Upper lobe of left lung (tissue), 4 donors: ENCODE data around the gene VIT.
A peak's percentile ranks its signal among the peaks of the same experiment; 100 is the strongest.

Source experiments
- EP300 ChIP-seq, 4 donors: sonication (generic); formaldehyde crosslinking; IDR thresholded peaks; one replicate each; pipeline ENCODE4 v1.5.1; 2017; ENCODE audit warnings: antibody characterized with exemption in 4 of 4, control low read depth in 2 of 4
- POLR2A ChIP-seq, 4 donors: fragments of 450-650 bp; IDR thresholded peaks; one replicate each; pipeline ENCODE4 v1.5.1; 2016 to 2017; ENCODE audit warnings: antibody characterized with exemption in 4 of 4, mild to moderate bottlenecking in 2 of 4
- POLR2AphosphoS5 ChIP-seq, 2 donors: sonication (generic); formaldehyde crosslinking; IDR thresholded peaks; one replicate each; pipeline ENCODE4 v1.5.1; 2017; ENCODE audit warnings: antibody characterized with exemption in 2 of 2
- TF ChIP-seq, protein P1 (sequence below), 6 experiments: fragments of 450-650 bp in 4 of 6; fragments of 200-600 bp in 2 of 6; sonication (generic) in 2 of 6; IDR thresholded peaks; one replicate each; pipeline ENCODE4 v1.5.1; 2016 to 2019; ENCODE audit warnings: antibody characterized with exemption in 6 of 6

DNA sequence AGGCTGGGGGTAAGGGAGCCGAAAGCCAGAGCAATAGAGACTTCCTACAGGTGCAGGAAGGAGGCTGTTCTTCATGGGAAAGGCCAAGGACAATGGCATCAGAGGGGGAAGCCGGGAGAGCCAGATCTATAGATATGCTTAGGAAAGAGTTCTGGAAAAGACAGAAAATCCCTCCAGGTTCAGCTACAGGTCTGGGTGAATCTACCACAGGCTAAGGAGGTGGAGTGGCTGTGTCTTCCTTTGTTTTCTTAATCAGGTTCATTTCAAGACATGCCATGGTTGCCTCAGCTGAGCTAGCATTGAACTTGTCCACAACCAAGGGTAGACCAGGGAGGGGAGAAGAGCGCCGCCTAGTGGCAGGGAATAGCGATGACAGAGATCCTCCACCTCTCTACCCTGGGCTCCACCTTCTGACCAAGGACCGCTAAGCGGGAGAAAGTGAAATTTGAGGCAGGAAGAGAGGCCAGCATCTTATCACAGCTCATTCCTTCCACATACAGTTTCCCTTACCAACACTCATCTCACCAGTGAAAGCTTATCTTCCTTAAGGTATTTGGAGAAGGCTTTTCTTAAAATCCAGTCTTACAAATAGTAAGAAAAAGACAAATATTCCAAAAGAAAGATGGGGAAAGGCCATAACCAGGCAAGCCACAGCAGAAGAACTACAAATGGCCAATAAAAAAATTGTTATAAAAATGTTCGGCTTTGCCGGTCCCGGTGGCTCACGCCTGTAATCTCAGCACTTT, 74.2 kb downstream of the VIT start:
- TF ChIP-seq EP300 (IDR thresholded peaks at IDR 0.05) (no peak), POLR2AphosphoS5 (IDR thresholded peaks at IDR 0.05) (no peak), POLR2A (IDR thresholded peaks at IDR 0.05) (no peak)
- TF ChIP-seq, protein P1, sequence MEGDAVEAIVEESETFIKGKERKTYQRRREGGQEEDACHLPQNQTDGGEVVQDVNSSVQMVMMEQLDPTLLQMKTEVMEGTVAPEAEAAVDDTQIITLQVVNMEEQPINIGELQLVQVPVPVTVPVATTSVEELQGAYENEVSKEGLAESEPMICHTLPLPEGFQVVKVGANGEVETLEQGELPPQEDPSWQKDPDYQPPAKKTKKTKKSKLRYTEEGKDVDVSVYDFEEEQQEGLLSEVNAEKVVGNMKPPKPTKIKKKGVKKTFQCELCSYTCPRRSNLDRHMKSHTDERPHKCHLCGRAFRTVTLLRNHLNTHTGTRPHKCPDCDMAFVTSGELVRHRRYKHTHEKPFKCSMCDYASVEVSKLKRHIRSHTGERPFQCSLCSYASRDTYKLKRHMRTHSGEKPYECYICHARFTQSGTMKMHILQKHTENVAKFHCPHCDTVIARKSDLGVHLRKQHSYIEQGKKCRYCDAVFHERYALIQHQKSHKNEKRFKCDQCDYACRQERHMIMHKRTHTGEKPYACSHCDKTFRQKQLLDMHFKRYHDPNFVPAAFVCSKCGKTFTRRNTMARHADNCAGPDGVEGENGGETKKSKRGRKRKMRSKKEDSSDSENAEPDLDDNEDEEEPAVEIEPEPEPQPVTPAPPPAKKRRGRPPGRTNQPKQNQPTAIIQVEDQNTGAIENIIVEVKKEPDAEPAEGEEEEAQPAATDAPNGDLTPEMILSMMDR (IDR thresholded peaks at IDR 0.05): peak in 5 of 6 experiments; percentile 12 to 44 (median 23)
